ENCODE data around the gene PLEKHH1. TPM values are rescaled to one million over a fixed set of nuclear protein-coding genes. Genes with fewer than 3 reads are reported as not detected.

Gene PLEKHH1
- total and polyA plus RNA-seq, 2 of the 8 experiments (the other 6 are each of a cell fraction or from before 2014, with no cell fraction given), result 28.3 to 33.3 TPM

DNA sequence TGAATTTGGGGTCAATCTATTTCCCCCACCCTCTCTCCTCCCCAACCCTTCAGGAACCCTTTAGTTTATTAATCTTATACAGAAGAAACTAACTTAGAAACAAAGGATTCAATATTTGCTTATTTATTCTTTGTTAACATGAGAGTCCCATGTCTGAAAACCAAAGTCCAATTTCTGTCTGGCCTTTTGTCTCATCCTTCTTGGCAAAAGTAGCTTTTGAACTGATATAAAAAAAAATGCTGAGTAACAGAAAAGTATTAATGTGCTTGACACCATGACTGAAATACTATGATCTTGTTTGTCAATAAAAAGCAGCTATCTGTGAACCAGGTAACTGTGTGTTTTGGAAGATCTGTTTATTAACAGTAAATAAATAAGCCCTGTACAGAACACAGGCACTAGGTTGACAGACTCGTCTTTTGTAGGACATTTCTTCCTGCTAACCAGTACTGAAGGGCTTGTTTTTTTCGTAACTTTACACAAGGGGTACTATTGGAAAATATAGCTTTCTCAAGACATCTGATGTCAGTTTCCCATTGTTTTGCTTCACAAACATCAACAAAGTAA is 56.2 kb downstream of the PLEKHH1 start:
- POLR2A ChIA-PET (ENCODE audit: partially characterized antibody), result no interaction called here
- H3K23ac ChIP-seq (ENCODE audit: insufficient read length), result no peak overlapping the region
- no peak overlapping the region for H3K56ac ChIP-seq (replicated peaks; ENCODE audit: insufficient read length, low read depth, low read length)
- no peaks in the 10 kb centered on the region for H3K79me2 ChIP-seq (ENCODE audit: control insufficient read depth in 1 of 2, insufficient read depth in 2 of 2, low read length in 2 of 2)
- no peak overlapping the region for H3K4me3 ChIP-seq (ENCODE audit: extremely low read depth in 1 of 4, insufficient read depth in 2 of 4, low read depth in 3 of 4, low read length in 4 of 4)
- no peaks in the 10 kb centered on the region for H3K27me3 ChIP-seq (replicated peaks in 1 of 4; ENCODE audit: control insufficient read depth in 3 of 4, extremely low read depth in 1 of 4, insufficient read depth in 3 of 4, low read length in 3 of 4)
- no peak overlapping the region for H2AK5ac ChIP-seq (ENCODE audit: low read depth, low read length)
- 92% methylated on average over 2 of the region's 2 CpGs; no CpG with 5 or more reads in 1 of the 2 experiments for WGBS, 2 experiments (ENCODE audit: extremely low coverage in 1 of 2, insufficient coverage in 1 of 2, insufficient read length in 1 of 2, insufficient replicate concordance in 2 of 2, low coverage in 1 of 2, low lambda C conversion rate in 2 of 2, missing lambda C conversion rate in 1 of 2)
- CTCF ChIA-PET (ENCODE audit: partially characterized antibody), result interaction anchor here (0.7 to 14.0 kb wide), 12 partner anchors 8 to 161 kb away, joined by 3 to 147 read pairs (median 4); partner anchors contain the start of genes PIGH and RDH12
- no peak overlapping the region for H3K4me2 ChIP-seq (ENCODE audit: insufficient read depth in 1 of 2, low read depth in 2 of 2, low read length in 2 of 2)
- H3K18ac ChIP-seq (ENCODE audit: extremely low read depth, low read length), result no peak overlapping the region
- no peak overlapping the region for H2BK20ac ChIP-seq (ENCODE audit: low read length)
- no peak overlapping the region for H3K9ac ChIP-seq (replicated peaks in 1 of 4; ENCODE audit: extremely low read depth in 1 of 4, low read depth in 3 of 4, low read length in 3 of 4)
- no peak overlapping the region for H3K4ac ChIP-seq (replicated peaks; ENCODE audit: insufficient read length, low read depth, low read length)
- FAIRE-seq, result peak; percentile 85
- no peak overlapping the region for H2BK15ac ChIP-seq (ENCODE audit: low read length)
- no peaks in the 10 kb centered on the region for H3K79me1 ChIP-seq (ENCODE audit: low read depth, low read length)
- H4K91ac ChIP-seq (replicated peaks; ENCODE audit: insufficient read length, low read length), result no peak overlapping the region
- no peak overlapping the region for H3K14ac ChIP-seq (ENCODE audit: insufficient read length)
- no peaks in the 10 kb centered on the region for H4K20me1 ChIP-seq (replicated peaks in 1 of 2; ENCODE audit: control insufficient read depth in 1 of 2, insufficient read depth in 2 of 2, low read length in 2 of 2)
- H3K36me3 ChIP-seq (ENCODE audit: control insufficient read depth in 2 of 4, insufficient read depth in 4 of 4, low read length in 3 of 4), result peaks cover 6 to 17% (median 11%) of the 10 kb centered on the region in 4 experiments
- H2AFZ ChIP-seq (ENCODE audit: low read length), result no peak overlapping the region
- no peak overlapping the region for H2BK12ac ChIP-seq (ENCODE audit: low read depth, low read length)
- H2BK120ac ChIP-seq (replicated peaks; ENCODE audit: low read depth, low read length), result no peak overlapping the region
- TF ChIP-seq SP2 (IDR thresholded peaks at IDR 0.05; ENCODE audit: low read length) (no peak), YY1 (IDR thresholded peaks at IDR 0.05; ENCODE audit: low read depth, low read length) (no peak)
- H3K23me2 ChIP-seq (ENCODE audit: low read depth, low read length), result no peaks in the 10 kb centered on the region
- H3K9me3 ChIP-seq (ENCODE audit: insufficient read depth in 2 of 2, low read depth in 1 of 2, low read length in 1 of 2), result no peaks in the 10 kb centered on the region
- no peaks in the 10 kb centered on the region for H3K4me1 ChIP-seq (replicated peaks in 1 of 4; ENCODE audit: control insufficient read depth in 3 of 4, insufficient read depth in 4 of 4, low read length in 3 of 4)
- no peak overlapping the region for H2BK5ac ChIP-seq (ENCODE audit: low read depth, low read length)
- DNase-seq (ENCODE audit: low read depth in 1 of 2, low spot score in 2 of 2), result no peak
- H3K27ac ChIP-seq (ENCODE audit: low read depth, low read length), result no peak overlapping the region
- H4K5ac ChIP-seq (ENCODE audit: insufficient read length, low read depth, low read length), result no peak overlapping the region
- no peak overlapping the region for H4K8ac ChIP-seq (ENCODE audit: extremely low read depth, insufficient read depth, low read length)
